NOMO-1 treated with DMSO at 0.1 percent for 48 hours (cell line): ENCODE data around the gene HEPN1.

Experiments
- DNase-seq: peaks from one replicate; lab custom pipeline; 2025; ENCODE audit not compliant: unreplicated experiment; lab: John Stamatoyannopoulos, UW

HEPN1 gene

DNA sequence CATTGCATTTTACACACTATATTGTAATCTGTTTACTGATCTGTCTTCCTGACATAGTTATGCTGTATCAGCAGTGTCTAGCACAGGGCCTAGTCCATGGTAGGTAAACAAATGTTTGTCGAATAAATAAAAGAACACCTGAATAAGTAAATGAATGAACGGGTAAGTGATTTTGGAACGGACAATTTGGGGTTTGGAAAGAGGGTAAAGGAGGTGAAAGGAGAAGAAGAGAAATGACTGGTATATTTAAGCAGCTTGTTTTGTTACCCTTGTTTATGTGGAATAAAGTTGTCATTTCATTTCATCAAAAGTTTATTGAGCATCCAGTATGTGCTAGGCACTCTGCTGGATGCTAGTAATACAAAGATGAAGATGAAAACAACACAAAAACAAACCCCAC lies at the start of gene HEPN1:
Gene HEPN1, plus strand, starts transcription at position 301 of the 400 bp plus-strand sequence.
- no peak for DNase-seq

DNA sequence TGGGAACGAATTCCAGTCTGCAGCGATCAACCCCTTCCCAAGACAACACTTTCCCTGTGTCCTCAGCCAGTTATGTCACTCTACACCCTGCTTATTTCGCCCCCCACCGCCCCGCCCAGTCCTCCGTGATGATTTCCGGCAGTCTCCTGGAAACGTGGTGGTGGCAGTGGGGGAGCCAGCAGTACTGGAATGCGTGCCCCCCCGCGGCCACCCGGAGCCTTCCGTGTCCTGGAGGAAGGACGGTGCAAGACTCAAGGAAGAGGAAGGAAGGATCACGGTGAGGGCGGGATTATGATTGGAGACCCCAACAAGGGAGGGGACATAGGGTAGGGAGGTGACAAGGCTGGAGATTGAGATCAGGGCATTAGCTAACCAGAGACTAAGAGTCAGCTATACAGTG lies 49.7 kb upstream of the HEPN1 start:
- no peak for DNase-seq

DNA sequence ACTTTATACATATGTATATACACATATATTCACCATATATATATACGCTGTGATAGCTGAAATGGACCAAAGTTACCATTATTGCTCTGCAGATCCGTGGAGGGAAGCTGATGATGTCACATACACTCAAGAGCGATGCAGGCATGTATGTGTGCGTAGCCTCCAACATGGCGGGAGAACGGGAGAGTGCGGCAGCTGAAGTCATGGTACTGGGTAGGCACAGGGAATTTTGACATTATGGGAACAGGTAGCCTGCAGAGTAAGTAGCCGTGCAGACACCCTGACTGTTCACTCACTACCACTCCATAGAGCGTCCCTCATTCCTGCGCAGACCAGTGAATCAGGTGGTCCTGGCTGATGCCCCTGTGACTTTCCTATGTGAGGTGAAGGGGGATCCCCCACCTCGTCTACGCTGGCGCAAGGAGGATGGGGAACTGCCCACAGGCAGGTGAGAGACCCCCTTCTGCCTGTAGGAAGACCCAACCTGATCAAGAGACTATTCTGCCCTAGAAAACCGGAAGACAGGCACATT lies 49.1 kb upstream of the HEPN1 start:
- DNase-seq, result no peak

DNA sequence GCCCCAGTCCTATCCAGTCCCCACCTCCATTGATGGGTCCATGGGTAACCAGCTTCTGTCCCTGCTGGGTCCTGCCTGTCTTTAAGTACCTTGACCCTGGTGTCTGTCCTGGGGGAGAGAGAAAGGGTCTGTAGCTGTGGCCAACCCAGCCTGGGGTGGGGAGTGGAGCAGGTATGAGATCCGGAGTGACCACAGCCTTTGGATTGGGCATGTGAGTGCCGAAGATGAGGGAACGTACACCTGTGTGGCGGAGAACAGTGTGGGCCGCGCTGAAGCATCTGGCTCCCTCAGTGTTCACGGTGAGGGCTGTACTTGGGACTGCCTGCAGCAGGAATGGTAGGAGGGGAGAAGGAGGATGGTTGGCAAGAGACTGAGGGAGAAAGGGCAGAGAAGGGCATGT lies 48.6 kb upstream of the HEPN1 start:
- no peak for DNase-seq

DNA sequence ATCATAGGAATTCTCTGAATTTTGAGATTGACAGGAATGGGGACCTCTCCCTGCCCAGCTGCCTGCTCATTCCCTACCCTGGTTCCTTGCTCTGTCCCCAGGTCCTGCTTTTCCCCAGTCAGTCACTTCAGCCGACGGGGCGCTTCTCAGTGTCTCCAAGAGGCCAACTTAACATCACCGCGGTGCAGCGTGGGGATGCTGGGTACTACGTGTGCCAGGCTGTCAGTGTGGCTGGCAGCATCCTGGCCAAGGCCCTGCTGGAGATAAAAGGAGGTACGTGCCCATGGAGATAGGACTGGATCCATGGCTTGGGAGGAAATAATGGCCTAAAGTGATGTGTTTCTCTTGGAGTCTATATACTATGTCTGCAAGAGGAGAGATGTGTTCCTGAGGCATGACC lies 46.8 kb upstream of the HEPN1 start:
- DNase-seq, result no peak

DNA sequence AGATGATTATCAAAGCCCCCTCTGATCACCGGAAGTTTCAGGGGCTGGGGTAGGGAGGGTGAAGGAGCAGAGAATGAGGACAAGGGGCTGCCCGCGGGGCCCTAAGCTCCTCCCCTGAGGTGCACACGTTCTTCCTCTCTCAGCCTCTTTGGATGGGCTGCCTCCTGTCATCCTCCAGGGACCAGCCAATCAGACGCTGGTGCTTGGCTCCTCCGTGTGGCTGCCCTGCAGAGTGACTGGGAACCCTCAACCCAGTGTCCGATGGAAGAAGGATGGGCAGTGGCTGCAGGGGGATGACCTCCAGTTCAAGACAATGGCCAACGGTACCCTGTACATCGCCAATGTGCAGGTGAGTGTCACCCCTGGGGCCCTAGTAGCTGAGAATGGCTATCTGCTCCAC lies 46.3 kb upstream of the HEPN1 start:
- DNase-seq, result no peak

DNA sequence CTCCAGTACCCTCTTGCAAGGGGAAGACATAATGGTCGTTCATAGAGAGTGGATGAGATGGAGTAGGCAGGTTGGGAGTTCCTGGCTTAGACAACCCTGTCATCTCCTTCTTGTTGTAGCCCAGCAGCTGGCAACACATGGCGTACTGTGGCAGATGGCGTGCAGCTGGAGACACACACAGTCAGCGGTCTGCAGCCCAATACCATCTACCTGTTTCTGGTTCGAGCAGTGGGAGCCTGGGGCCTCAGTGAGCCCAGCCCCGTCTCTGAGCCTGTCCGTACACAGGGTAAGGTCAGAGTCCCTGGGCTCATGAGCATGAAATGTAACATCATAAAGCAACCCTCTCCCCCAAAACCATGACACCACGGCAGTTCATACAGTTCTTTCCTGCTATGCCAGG lies 45.1 kb upstream of the HEPN1 start:
- no peak for DNase-seq

DNA sequence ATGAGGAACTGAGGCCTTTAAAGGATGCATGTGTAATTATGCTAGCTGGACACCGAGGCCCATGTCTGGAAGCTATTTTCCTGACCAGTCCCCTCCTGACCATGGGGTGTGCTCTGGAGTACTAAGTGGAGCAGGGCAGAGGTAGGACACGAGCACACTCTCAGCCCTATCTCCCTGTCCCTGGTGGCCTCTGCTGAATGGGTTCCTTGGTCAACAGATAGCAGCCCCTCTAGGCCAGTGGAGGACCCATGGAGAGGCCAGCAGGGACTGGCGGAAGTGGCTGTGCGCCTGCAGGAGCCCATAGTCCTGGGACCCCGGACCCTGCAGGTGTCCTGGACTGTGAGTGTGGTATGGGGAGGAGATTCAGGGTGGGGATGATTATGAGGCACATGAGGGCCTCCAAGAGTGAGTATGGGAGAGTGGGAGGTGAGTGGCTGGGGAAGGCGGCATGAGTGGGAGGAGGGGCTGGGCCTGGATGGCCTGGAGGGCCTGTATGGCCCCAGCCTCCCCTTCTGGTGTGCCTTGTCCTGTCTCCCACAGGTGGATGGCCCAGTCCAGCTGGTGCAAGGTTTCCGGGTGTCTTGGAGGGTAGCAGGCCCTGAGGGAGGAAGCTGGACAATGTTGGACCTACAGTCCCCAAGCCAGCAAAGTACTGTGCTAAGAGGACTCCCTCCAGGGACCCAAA lies 44.3 kb upstream of the HEPN1 start:
- DNase-seq, result no peak

DNA sequence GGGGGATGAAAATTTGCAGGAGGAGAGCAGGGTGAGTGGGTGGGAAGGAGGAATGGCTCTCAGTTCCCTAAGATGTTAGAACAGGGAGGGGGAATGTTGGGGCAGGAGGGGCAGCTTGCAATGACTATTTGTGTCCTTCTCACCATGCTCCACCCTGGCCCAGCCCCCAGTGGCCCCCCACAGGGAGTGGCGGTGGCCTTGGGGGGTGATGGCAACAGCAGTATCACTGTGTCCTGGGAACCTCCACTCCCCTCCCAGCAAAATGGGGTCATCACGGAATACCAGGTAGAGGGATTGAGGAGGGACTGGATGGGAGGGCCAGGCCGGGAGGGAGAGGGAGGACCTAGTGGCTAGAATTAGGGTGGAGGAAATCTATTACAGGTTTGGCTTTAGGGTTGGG lies 43.6 kb upstream of the HEPN1 start:
- no peak for DNase-seq

DNA sequence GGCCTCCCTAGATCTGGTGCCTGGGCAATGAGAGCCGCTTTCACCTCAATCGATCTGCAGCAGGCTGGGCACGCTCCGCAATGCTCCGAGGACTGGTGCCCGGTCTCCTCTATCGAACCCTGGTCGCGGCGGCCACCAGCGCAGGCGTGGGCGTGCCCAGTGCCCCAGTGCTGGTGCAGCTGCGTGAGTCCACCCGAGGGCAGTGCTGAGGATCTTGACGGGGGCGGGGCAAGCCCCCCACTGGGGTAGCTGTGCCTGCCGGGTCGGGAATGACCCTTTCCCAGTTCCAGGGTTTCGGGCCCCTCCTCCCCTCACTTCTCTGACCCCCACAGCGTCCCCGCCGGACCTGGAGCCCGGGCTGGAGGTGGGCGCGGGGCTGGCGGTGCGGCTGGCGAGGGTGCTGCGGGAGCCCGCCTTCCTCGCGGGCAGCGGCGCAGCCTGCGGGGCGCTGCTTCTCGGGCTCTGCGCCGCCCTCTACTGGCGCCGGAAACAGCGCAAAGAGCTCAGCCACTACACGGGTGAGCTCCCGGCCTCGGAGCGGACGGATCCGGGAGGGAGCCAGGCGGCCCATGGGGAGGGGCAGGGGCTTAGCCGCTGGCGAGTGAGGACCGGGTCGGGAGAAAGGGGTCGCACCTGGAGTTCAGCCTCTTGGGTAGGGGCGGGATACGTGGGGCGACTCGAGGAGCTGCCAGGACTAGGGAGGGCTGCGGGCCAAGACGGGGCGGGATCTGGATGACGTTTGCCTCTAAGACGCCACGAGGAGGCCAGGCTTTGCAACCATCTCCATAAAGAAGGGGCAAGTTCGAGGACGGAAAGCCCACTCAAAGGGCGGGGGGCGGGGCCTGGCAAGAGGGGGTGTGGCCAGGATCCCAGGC lies 42.9 kb upstream of the HEPN1 start:
- peak; percentile 91 for DNase-seq

DNA sequence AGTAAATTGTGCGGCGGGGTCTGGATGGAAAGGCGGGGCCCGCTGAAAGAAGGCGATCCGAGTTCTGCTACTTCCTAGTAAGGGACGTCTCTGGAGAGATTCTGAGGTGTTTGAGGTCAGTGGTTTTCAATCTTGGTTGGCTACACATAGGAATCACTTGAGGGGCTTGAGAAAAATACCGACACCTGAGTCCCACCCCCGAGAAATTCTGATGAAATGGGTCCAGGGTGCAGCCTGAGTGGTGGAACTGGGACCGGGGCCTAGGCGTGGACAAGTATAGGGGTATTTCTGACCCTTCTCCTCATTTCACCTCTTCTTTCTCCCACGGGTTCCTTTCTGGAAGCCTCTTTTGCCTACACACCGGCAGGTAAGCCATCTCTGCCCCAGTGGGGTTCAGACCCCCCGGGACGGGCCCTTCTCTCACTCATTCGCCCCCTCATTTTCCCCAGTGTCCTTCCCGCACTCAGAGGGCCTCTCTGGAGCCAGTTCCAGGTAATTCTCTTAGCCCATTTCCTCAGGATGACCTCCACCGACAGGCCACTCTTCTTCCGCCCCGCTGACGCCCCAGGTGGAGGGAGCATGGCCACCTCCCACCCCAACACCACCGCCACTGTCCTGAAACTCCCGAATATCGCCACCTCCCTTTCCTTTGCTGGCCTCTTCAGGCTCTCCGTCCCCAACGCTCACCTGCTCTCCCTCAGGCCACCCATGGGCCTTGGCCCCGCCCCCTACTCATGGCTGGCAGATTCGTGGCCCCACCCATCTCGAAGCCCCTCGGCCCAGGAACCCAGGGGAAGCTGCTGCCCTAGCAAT lies 42.0 kb upstream of the HEPN1 start:
- DNase-seq, result no peak

DNA sequence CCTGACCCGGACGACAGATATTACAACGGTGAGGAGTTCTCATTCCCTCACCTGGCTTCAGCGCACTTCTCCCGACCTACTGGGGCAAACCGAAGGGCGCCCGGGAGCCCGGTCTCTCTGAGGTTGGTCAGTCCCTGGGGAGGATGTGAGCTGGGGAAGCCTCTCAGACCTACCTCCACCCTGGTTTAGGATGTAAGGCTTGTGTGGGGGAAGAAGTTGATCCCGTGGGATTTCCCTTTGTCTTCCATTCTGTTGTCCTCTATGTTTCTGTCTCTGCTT lies 41.5 kb upstream of the HEPN1 start:
- no peak for DNase-seq

DNA sequence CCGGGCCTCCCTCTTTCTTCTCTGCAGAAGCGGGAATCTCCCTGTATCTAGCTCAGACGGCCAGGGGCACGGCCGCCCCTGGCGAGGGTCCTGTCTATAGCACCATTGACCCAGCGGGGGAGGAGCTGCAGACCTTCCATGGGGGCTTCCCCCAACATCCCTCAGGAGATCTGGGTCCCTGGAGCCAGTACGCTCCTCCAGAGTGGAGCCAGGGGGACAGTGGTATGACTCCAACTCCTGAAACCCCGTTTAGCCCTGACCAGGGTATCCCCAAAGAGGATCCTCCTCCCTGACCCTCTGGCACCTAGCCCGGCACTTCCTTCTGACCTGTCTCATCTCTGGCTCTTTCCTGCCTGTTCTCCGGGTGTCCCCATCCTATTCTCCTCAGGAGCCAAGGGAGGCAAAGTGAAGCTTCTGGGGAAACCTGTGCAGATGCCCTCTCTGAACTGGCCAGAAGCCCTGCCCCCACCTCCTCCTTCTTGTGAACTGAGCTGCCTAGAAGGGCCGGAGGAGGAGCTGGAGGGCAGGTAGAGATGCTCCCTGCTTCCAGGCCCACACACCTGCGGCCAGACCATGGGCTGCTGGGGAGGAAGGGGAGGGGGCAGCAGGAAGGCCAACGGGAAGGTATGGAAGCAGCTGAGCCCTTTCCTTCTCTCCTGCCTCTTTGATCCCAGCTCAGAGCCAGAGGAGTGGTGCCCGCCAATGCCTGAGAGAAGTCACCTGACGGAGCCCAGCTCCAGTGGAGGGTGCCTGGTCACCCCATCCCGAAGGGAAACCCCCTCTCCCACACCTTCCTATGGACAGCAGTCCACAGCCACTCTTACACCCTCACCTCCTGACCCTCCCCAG lies 40.9 kb upstream of the HEPN1 start:
- no peak for DNase-seq

DNA sequence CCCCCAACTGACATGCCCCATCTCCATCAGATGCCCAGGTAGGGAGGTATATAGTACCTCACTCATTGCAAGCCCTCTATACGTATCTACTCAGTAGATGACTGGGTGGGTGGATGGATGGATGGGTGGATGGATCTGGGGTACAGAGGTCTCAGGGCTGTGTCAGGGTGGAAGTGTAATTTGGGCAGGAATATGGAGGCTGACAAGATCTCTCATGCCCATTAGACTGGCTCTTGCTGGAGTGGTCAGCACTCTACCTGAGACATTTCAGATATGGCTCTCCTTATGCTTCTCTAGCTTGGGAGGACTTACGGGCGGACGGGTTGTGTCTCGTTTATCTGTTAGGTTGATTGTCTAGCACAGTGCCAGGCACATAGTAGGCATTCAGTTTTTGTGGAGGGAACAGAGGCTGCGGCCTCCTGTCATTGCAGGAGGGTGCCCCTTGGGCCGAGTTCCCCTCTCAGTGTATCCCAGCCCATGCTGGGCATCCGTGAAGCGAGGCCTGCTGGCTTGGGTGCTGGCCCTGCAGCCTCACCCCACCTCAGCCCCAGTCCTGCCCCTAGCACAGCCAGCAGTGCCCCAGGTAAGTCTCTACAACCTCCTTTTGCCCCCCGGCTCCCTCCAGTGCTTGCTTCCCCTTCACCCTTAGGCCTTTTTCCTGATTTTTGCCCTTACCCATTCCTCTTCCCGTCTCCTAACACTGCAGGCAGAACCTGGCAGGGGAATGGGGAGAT lies 40.1 kb upstream of the HEPN1 start:
- no peak for DNase-seq

DNA sequence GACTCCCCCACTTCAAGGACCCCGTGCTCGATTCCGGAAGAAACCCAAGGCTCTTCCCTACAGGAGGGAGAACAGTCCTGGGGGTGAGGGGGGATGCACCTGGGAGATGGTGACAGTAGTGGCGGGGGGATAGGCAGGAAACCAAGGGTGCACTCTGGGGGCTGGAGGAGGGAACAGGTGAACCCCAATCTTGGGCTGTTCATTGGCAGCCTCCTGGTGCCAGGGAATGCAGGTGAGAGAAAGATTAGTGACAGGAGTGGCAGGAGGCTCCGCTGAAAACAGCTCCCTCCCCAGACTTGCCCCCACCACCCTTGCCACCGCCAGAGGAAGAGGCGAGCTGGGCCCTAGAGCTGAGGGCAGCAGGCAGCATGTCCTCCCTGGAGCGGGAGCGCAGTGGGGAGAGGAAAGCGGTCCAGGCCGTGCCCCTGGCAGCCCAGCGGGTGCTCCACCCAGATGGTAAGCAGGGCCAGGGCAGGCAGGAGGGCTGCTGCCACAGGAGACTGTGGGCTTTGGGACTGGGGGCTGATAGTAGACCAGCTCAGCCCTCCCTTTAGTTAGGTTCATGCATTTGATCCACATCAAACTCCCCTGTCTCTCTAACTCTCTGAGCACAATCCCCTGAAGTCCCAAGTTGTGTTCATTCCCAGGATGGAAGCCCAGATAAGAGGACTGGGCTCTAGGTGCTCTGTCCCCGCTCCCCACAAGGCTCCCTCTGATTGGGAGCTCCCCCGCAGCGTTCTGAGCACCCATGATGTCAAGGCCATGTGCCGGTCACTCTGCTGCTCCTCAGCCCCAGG lies 39.4 kb upstream of the HEPN1 start:
- no peak for DNase-seq

DNA sequence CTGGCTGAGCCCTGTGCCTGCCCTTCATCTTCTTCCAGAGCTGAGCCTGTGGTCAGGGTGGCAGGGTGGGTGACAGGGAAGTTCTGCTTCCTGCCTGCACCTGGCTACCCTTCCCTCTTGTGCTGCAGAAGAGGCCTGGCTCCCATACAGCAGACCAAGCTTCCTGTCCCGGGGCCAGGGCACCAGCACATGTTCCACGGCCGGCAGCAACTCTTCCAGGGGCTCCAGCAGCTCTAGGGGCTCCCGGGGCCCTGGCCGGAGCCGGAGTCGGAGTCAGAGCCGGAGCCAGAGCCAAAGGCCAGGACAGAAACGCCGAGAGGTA lies 38.8 kb upstream of the HEPN1 start:
- no peak for DNase-seq

DNA sequence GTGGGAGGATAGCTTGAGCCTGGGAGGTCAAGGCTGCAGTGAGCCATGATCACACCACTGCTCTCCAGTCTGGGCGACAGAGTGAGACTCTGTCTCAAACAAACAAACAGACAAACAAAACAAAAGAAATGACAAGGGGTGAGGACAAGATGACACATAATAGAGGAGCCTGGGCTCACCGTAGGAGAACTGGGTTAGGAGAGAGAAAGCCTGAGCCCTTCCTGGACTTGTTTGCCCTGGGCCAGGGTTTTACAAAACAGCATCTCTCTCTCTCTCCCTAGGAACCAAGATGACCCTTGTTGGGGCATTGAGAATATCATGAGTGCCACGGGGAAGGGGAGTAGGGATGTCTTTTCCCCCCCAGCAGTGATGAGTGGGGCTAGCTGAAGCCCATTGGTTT lies 38.1 kb upstream of the HEPN1 start:
- no peak for DNase-seq

DNA sequence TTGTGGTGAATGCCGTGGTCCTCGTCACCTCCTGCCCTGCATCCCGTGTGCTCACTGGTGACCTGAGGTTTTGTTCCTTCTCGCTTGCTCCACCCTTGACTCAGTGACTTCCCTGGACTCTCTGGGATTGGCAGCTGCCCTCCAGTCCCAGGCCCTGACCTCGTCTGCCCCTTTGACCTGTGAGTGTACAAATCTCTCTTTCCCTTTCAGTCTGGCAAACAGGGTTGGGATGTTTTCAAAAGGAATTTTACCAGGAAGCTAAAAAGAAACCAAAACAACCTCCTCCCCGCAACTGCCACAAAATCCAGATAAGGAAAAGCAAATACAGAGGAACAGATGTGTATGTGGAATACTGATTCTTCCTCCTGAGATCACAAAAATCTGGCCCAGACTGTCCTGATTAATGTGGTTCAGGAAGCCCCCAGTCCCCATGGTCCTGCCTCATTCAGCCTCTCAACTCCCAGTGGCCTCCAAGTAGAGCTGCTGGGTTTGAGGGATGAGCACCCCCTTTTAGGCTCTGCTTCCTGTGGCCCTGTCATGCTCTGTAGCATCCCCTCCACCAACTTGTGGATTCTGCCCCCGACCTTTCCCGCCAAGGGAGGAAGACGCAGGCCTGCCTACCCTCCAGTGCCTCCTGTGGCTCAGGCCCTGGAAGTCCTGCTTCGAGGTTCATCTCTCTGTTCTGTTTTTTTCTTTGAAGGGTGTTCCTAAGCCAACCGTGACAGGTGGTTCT lies 36.5 kb upstream of the HEPN1 start:
- DNase-seq, result no peak

DNA sequence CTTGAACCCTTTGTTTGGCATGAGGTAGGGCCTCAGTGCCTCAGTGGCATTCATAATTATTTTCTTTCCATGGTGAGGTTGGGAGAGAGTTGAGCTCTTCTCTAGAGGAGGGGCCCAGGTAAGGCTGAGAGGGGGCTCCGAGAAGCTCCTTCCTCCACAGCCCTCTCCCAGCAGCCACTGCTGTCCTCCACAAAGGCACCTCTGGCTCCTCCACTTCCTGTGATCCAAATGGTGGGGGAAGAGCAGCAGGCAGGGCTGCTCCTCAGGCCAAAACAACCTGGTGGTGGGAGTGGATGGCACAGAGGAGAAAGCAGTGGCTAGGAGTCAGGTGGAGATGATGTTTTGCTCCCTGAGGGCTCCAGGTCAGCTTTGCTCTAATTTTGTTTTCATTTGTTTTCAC lies 34.7 kb upstream of the HEPN1 start:
- no peak for DNase-seq
